Measurements from ENCODE around the gene LPP. TPM values are rescaled to one million over a fixed set of nuclear protein-coding genes. Genes with fewer than 3 reads are reported as not detected.

Gene LPP
- total RNA-seq, 4 donors from 2014 or later: 45.9 to 81.1 (median 63.0) TPM

- TF ChIP-seq POLR2A (IDR thresholded peaks at IDR 0.05) (no peak), CTCF (IDR thresholded peaks at IDR 0.05) (no peak)
- intact Hi-C loops (cut with DNase I; ENCODE audit: low total_unique reads): no loop called here
- DNase-seq (ENCODE audit: low spot score in 2 of 2): no peak
- H3K4me3 ChIP-seq (ENCODE audit: low read depth, poor library complexity, severe bottlenecking): no peak overlapping the region
- WGBS, 2 donors: 92 to 94% methylated on average over 6 of the region's 6 CpGs
Observed at GRCh38 chr3:188508454-188508853, 354.5 kb downstream of the LPP start.

- TF ChIP-seq POLR2A (IDR thresholded peaks at IDR 0.05) (no peak), CTCF (IDR thresholded peaks at IDR 0.05) (no peak)
- no peak for DNase-seq (ENCODE audit: low spot score in 2 of 2)
Observed at GRCh38 chr3:188509316-188509715, 355.4 kb downstream of the LPP start.

GRCh38 chr3:188510366-188510765 is 356.4 kb downstream of the LPP start:
- WGBS, 2 donors: 80 to 83% methylated on average over 3 of the region's 3 CpGs

More at GRCh38 chr3:188509316-188509715, 355.4 kb downstream of the LPP start:
- WGBS, 2 donors: 95 to 98% methylated on average over 3 of the region's 3 CpGs
- intact Hi-C loops (cut with DNase I; ENCODE audit: low total_unique reads): no loop called here
- no peak overlapping the region for H3K4me3 ChIP-seq (ENCODE audit: low read depth, poor library complexity, severe bottlenecking)

GRCh38 chr3:188513662-188514328 is 359.8 kb downstream of the LPP start:
- no peak for TF ChIP-seq CTCF (IDR thresholded peaks at IDR 0.05)
- TF ChIP-seq POLR2A (IDR thresholded peaks at IDR 0.05): no peak
- no peak for DNase-seq (ENCODE audit: low spot score in 2 of 2)
- H3K4me3 ChIP-seq (ENCODE audit: low read depth, poor library complexity, severe bottlenecking): no peak overlapping the region
- intact Hi-C loops (cut with DNase I; ENCODE audit: low total_unique reads): no loop called here
- WGBS, 2 donors: 85 to 91% methylated on average over 7 of the region's 7 CpGs

More at GRCh38 chr3:188510366-188510765, 356.4 kb downstream of the LPP start:
- intact Hi-C loops (cut with DNase I; ENCODE audit: low total_unique reads): no loop called here
- TF ChIP-seq POLR2A (IDR thresholded peaks at IDR 0.05): no peak
- TF ChIP-seq CTCF (IDR thresholded peaks at IDR 0.05): no peak
- H3K4me3 ChIP-seq (ENCODE audit: low read depth, poor library complexity, severe bottlenecking): no peak overlapping the region
- DNase-seq (ENCODE audit: low spot score in 2 of 2): no peak

- TF ChIP-seq CTCF (IDR thresholded peaks at IDR 0.05) (no peak), POLR2A (IDR thresholded peaks at IDR 0.05) (no peak)
- DNase-seq (ENCODE audit: low spot score in 2 of 2): no peak
- WGBS, 2 donors: 71 to 74% methylated on average over 2 of the region's 2 CpGs
- H3K4me3 ChIP-seq (ENCODE audit: low read depth, poor library complexity, severe bottlenecking): no peak overlapping the region
- intact Hi-C loops (cut with DNase I; ENCODE audit: low total_unique reads): no loop called here
Observed at GRCh38 chr3:188516515-188516914, 362.6 kb downstream of the LPP start.

- no peak overlapping the region for H3K4me3 ChIP-seq (ENCODE audit: low read depth, poor library complexity, severe bottlenecking)
- intact Hi-C loops (cut with DNase I; ENCODE audit: low total_unique reads): no loop called here
- TF ChIP-seq POLR2A (IDR thresholded peaks at IDR 0.05): no peak
- TF ChIP-seq CTCF (IDR thresholded peaks at IDR 0.05): no peak
- DNase-seq (ENCODE audit: low spot score in 2 of 2): no peak
- WGBS, 2 donors: 93 to 97% methylated on average over 2 of the region's 2 CpGs
Observed at GRCh38 chr3:188518416-188518815, 364.5 kb downstream of the LPP start.
